Ovary (tissue), 3 donors: ENCODE results near the gene MARK3.

Source experiments
- CTCF ChIP-seq, 3 donors: fragments of 450-650 bp in 2 of 3; fragments of 200-600 bp in 1 of 3; IDR thresholded peaks; one replicate each; pipeline versions ENCODE4 v1.5.1 to v1.8.0; 2016 to 2022; ENCODE audit warnings: antibody characterized with exemption in 3 of 3, mild to moderate bottlenecking in 1 of 3
- EP300 ChIP-seq: sonication (generic); formaldehyde crosslinking; IDR thresholded peaks from one replicate; pipeline ENCODE4 v1.6.1; 2017; ENCODE audit warnings: antibody characterized with exemption
- donor health status: DM: no; HTN: no; CAD: no.

- TF ChIP-seq EP300: no peak
- TF ChIP-seq CTCF (IDR thresholded peaks at IDR 0.05): no peak
Observed at GRCh38 chr14:103436533-103436932, 51.3 kb downstream of the MARK3 start.
